Neuronal stem cell (in vitro differentiated cells): ENCODE measurements around the gene PPFIBP1.

Source experiments
- DNase-seq: peaks from one replicate; pipeline ENCODE4 v3.0.0-alpha.2; 2013; ENCODE audit warnings: low spot score
- H2AFZ ChIP-seq: one replicate; pipeline ENCODE4 v1.6.1; 2013; ENCODE audit warnings: mild to moderate bottlenecking, low read length, inconsistent platforms
- H2AK5ac ChIP-seq: 2 replicates; pipeline ENCODE4 v1.6.1; 2013; ENCODE audit warnings: low read depth, mild to moderate bottlenecking, inconsistent platforms, low read length, moderate library complexity, mixed read lengths
- H2BK120ac ChIP-seq: 2 replicates; pipeline ENCODE4 v1.6.1; 2013; ENCODE audit warnings: low read depth, mild to moderate bottlenecking, inconsistent platforms, low read length, moderate library complexity, mixed read lengths
- H2BK12ac ChIP-seq: one replicate; pipeline ENCODE4 v1.6.1; 2013; ENCODE audit warnings: low read length, inconsistent platforms
- H2BK15ac ChIP-seq: 2 replicates; pipeline ENCODE4 v1.6.1; 2013; ENCODE audit warnings: mild to moderate bottlenecking, low read length, inconsistent platforms, mixed read lengths
- H2BK5ac ChIP-seq: one replicate; pipeline ENCODE4 v1.6.1; 2013; ENCODE audit warnings: inconsistent platforms, mild to moderate bottlenecking, low read length, moderate library complexity
- H3K14ac ChIP-seq: one replicate; pipeline ENCODE4 v1.6.1; 2013; ENCODE audit warnings: low read length, inconsistent platforms
- H3K18ac ChIP-seq: 2 replicates; pipeline ENCODE4 v1.6.1; 2013; ENCODE audit warnings: low read length, inconsistent platforms
- H3K23ac ChIP-seq: 2 replicates; pipeline ENCODE4 v1.6.1; 2013; ENCODE audit warnings: low read depth, mild to moderate bottlenecking, mixed read lengths, low read length, inconsistent platforms; ENCODE audit not compliant: poor library complexity
- H3K27ac ChIP-seq: replicated peaks from 3 replicates; pipeline ENCODE4 v1.5.1; 2013; ENCODE audit warnings: low read length, inconsistent platforms
- H3K27me3 ChIP-seq, 3 experiments: 2 replicates each; pipeline ENCODE4 v1.6.1; 2013; ENCODE audit warnings: low read length in 3 of 3, mild to moderate bottlenecking in 2 of 3, inconsistent platforms in 1 of 3, low read depth in 1 of 3, mixed read lengths in 1 of 3, moderate library complexity in 1 of 3; ENCODE audit not compliant: control insufficient read depth in 3 of 3, insufficient read depth in 3 of 3
- H3K36me3 ChIP-seq, 2 donors: replicated peaks in 1 of 2; 2 replicates each; pipeline ENCODE4 v1.6.1; 2013; ENCODE audit warnings: low read length in 2 of 2; ENCODE audit not compliant: control insufficient read depth in 2 of 2, insufficient read depth in 2 of 2
- H3K4ac ChIP-seq: 2 replicates; pipeline ENCODE4 v1.6.1; 2013; ENCODE audit warnings: inconsistent platforms, mild to moderate bottlenecking, low read length, moderate library complexity
- H3K4me1 ChIP-seq, 2 donors: 1 replicate in 1 of 2; 2 replicates in 1 of 2; pipeline ENCODE4 v1.6.1; 2013; ENCODE audit warnings: low read length in 2 of 2, low read depth in 1 of 2; ENCODE audit not compliant: control insufficient read depth in 2 of 2, insufficient read depth in 1 of 2
- H3K4me2 ChIP-seq: one replicate; pipeline ENCODE4 v1.6.1; 2013; ENCODE audit warnings: mild to moderate bottlenecking, low read length, inconsistent platforms; ENCODE audit not compliant: insufficient read depth, poor library complexity, severe bottlenecking
- H3K4me3 ChIP-seq, 2 donors: 2 replicates each; pipeline ENCODE4 v1.5.1; 2013; ENCODE audit warnings: low read length in 2 of 2, mild to moderate bottlenecking in 2 of 2, inconsistent platforms in 1 of 2, moderate library complexity in 1 of 2
- H3K79me1 ChIP-seq: one replicate; pipeline ENCODE4 v1.6.1; 2013; ENCODE audit warnings: low read depth, mild to moderate bottlenecking, inconsistent platforms, low read length, moderate library complexity
- H3K9ac ChIP-seq: one replicate; pipeline ENCODE4 v1.6.1; 2013; ENCODE audit warnings: mild to moderate bottlenecking, low read depth, low read length, inconsistent platforms; ENCODE audit not compliant: poor library complexity
- H3K9me3 ChIP-seq, 2 donors: replicated peaks in 1 of 2; 2 replicates each; pipeline versions ENCODE3 to v1.6.1; 2013; ENCODE audit warnings: low read length in 2 of 2, mild to moderate bottlenecking in 2 of 2, inconsistent platforms in 1 of 2, low read depth in 1 of 2, mixed read lengths in 1 of 2, moderate library complexity in 1 of 2; ENCODE audit not compliant: control insufficient read depth in 2 of 2, insufficient read depth in 1 of 2
- H4K8ac ChIP-seq: one replicate; pipeline ENCODE4 v1.6.1; 2013; ENCODE audit warnings: low read depth, mild to moderate bottlenecking, inconsistent platforms, low read length, moderate library complexity
- H4K91ac ChIP-seq: one replicate; pipeline ENCODE4 v1.6.1; 2013; ENCODE audit warnings: low read length, low read depth, mild to moderate bottlenecking, inconsistent platforms; ENCODE audit not compliant: poor library complexity
- WGBS, 2 donors: extraction: QIAGEN DNeasy Blood & Tissue Kit; methylation state at CpG; one replicate each; pipeline ENCODE4 v1.1.7; 2013; ENCODE audit warnings: missing lambda C conversion rate in 2 of 2, mixed read lengths in 1 of 2; ENCODE audit not compliant: insufficient read length in 2 of 2, insufficient replicate concordance in 1 of 2; ENCODE audit errors: extremely low coverage in 2 of 2; 5-methylcytosine and 5-hydroxymethylcytosine counted together

PPFIBP1 gene

GRCh38 chr12:27505109-27505508, 18.9 kb upstream of the PPFIBP1 start:
- no peak overlapping the region for H3K27ac ChIP-seq
- no peak overlapping the region for H4K91ac ChIP-seq
- H3K4me2 ChIP-seq, result no peak overlapping the region
- H4K8ac ChIP-seq, result no peak overlapping the region
- no peaks in the 10 kb centered on the region for H3K36me3 ChIP-seq
- H3K23ac ChIP-seq, result no peak overlapping the region
- H2BK5ac ChIP-seq, result no peak overlapping the region
- H3K14ac ChIP-seq, result no peak overlapping the region
- H2AFZ ChIP-seq, result no peak overlapping the region
- H3K79me1 ChIP-seq, result no peaks in the 10 kb centered on the region
- H3K4me1 ChIP-seq, result no peaks in the 10 kb centered on the region
- no peaks in the 10 kb centered on the region for H3K9me3 ChIP-seq
- H3K4me3 ChIP-seq, result no peak overlapping the region
- H3K9ac ChIP-seq, result no peak overlapping the region
- no peak overlapping the region for H2AK5ac ChIP-seq
- no peak overlapping the region for H2BK120ac ChIP-seq
- no peak overlapping the region for H3K4ac ChIP-seq
- H2BK15ac ChIP-seq, result no peak overlapping the region
- WGBS, 2 donors, result no CpG with 5 or more reads among the region's 2 CpGs
- no peak overlapping the region for H2BK12ac ChIP-seq
- H3K27me3 ChIP-seq, result no peaks in the 10 kb centered on the region
- DNase-seq, result no peak
- H3K18ac ChIP-seq, result no peak overlapping the region

GRCh38 chr12:27505761-27506160, 18.2 kb upstream of the PPFIBP1 start:
- no peak overlapping the region for H3K4me3 ChIP-seq

GRCh38 chr12:27506645-27507189, 17.3 kb upstream of the PPFIBP1 start:
- Histone ChIP-seq H3K9me3 (no peaks in the 10 kb centered on the region), H3K9ac (no peak overlapping the region), H4K91ac (no peak overlapping the region), H2BK5ac (no peak overlapping the region), H3K36me3 (no peaks in the 10 kb centered on the region), H3K4ac (no peak overlapping the region), H2AK5ac (no peak overlapping the region), H3K4me3 (no peak overlapping the region), H4K8ac (no peak overlapping the region), H2BK15ac (no peak overlapping the region), H2BK120ac (no peak overlapping the region), H2BK12ac (no peak overlapping the region), H3K27me3 (no peaks in the 10 kb centered on the region), H3K18ac (no peak overlapping the region), H3K79me1 (no peaks in the 10 kb centered on the region), H3K27ac (no peak overlapping the region), H2AFZ (no peak overlapping the region), H3K14ac (no peak overlapping the region), H3K4me2 (no peak overlapping the region), H3K23ac (no peak overlapping the region), H3K4me1 (no peaks in the 10 kb centered on the region)
- no CpG with 5 or more reads among the region's 2 CpGs for WGBS, 2 donors
- DNase-seq, result no peak

More at GRCh38 chr12:27505761-27506160, 18.2 kb upstream of the PPFIBP1 start:
- H2BK120ac ChIP-seq, result no peak overlapping the region
- H3K9me3 ChIP-seq, result no peaks in the 10 kb centered on the region
- H4K91ac ChIP-seq, result no peak overlapping the region
- no peaks in the 10 kb centered on the region for H3K4me1 ChIP-seq
- no peak overlapping the region for H3K23ac ChIP-seq
- H2AK5ac ChIP-seq, result no peak overlapping the region
- H3K4me2 ChIP-seq, result no peak overlapping the region
- no peak overlapping the region for H2BK15ac ChIP-seq
- H3K4ac ChIP-seq, result no peak overlapping the region
- H3K79me1 ChIP-seq, result no peaks in the 10 kb centered on the region
- H2BK5ac ChIP-seq, result no peak overlapping the region
- no peak overlapping the region for H4K8ac ChIP-seq
- H3K27ac ChIP-seq, result no peak overlapping the region
- no peak for DNase-seq
- no peaks in the 10 kb centered on the region for H3K27me3 ChIP-seq
- no peaks in the 10 kb centered on the region for H3K36me3 ChIP-seq
- H3K14ac ChIP-seq, result no peak overlapping the region
- H2BK12ac ChIP-seq, result no peak overlapping the region
- H2AFZ ChIP-seq, result no peak overlapping the region
- no peak overlapping the region for H3K9ac ChIP-seq
- H3K18ac ChIP-seq, result no peak overlapping the region

GRCh38 chr12:27508736-27509431, 15.1 kb upstream of the PPFIBP1 start:
- Histone ChIP-seq H4K91ac (no peak overlapping the region), H2BK5ac (no peak overlapping the region), H3K27me3 (no peaks in the 10 kb centered on the region), H3K4ac (no peak overlapping the region), H2AFZ (no peak overlapping the region), H3K79me1 (no peaks in the 10 kb centered on the region), H3K23ac (no peak overlapping the region), H2BK12ac (no peak overlapping the region), H3K4me2 (no peak overlapping the region), H2AK5ac (no peak overlapping the region), H3K9me3 (no peaks in the 10 kb centered on the region), H3K4me3 (no peak overlapping the region), H3K18ac (no peak overlapping the region), H3K14ac (no peak overlapping the region), H3K27ac (no peak overlapping the region), H2BK120ac (no peak overlapping the region), H3K9ac (no peak overlapping the region), H4K8ac (no peak overlapping the region), H3K36me3 (no peaks in the 10 kb centered on the region), H3K4me1 (peaks cover 0 to 1% of the 10 kb centered on the region in 2 donors), H2BK15ac (no peak overlapping the region)
- no peak for DNase-seq
- no CpG with 5 or more reads among the region's 5 CpGs for WGBS, 2 donors
